Measurements from ENCODE around the gene GPC5. TPM values are rescaled to one million over a fixed set of nuclear protein-coding genes. Genes with fewer than 3 reads are reported as not detected.

Gene GPC5
- total RNA-seq, 1 donor from 2014 or later, result 0.24 TPM

DNA sequence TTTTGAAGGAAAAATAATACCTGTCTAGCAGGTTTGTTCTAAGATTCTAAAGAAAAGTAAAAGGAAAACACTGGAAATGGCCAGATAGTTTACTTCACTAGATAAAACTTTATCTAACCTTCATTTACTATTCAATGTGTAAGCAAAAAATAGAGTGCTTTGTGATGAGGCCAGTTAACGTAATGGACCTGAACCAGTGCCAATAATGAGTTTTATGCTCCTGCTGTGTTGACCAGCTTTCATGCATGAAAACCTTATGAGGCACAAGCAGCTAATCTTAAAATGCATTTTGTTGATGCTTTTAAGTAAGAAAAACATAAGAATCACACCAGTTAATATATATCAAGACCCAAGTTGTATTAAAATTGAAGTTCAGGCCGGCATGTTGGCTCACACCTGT, 1211.0 kb downstream of the GPC5 start:
- ChIA-PET POLR2A (no interaction called here), CTCF (no interaction called here)
- Mint-ChIP-seq H3K9me3 (peaks cover 5% of the 10 kb centered on the region), H3K36me3 (ENCODE audit: low read depth) (no peaks in the 10 kb centered on the region), H3K4me1 (no peaks in the 10 kb centered on the region), H3K27ac (no peak overlapping the region), H3K27me3 (no peaks in the 10 kb centered on the region), H3K4me3 (no peak overlapping the region)
- intact Hi-C loops (cut with micrococcal nuclease), result no loop called here
- TF ChIP-seq, protein P1, sequence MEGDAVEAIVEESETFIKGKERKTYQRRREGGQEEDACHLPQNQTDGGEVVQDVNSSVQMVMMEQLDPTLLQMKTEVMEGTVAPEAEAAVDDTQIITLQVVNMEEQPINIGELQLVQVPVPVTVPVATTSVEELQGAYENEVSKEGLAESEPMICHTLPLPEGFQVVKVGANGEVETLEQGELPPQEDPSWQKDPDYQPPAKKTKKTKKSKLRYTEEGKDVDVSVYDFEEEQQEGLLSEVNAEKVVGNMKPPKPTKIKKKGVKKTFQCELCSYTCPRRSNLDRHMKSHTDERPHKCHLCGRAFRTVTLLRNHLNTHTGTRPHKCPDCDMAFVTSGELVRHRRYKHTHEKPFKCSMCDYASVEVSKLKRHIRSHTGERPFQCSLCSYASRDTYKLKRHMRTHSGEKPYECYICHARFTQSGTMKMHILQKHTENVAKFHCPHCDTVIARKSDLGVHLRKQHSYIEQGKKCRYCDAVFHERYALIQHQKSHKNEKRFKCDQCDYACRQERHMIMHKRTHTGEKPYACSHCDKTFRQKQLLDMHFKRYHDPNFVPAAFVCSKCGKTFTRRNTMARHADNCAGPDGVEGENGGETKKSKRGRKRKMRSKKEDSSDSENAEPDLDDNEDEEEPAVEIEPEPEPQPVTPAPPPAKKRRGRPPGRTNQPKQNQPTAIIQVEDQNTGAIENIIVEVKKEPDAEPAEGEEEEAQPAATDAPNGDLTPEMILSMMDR (IDR thresholded peaks at IDR 0.05), result no peak
- ATAC-seq (ENCODE audit: low read depth), result no peak
- no peak for DNase-seq

DNA sequence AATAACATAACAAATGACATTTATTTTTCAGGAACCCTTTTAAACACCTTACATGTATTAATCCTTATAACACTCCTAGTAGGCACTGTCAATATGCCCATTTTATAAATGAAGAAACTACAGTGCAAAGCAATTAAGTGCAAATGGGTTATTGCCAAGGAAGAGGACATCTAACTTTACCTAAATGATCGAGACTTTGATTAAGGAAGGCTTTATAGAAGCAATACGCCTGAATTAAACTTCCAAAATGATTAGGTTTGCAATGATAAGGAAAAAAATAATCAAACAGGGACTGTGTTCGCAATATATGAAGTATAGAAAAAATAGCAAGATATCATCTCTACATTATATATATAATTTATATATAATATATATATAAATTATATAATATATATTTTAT, 1214.5 kb downstream of the GPC5 start:
- intact Hi-C loops (cut with micrococcal nuclease), result no loop called here
- Mint-ChIP-seq H3K27me3 (no peaks in the 10 kb centered on the region), H3K36me3 (ENCODE audit: low read depth) (no peaks in the 10 kb centered on the region), H3K27ac (no peak overlapping the region), H3K4me3 (no peak overlapping the region), H3K9me3 (peaks cover 5% of the 10 kb centered on the region), H3K4me1 (no peaks in the 10 kb centered on the region)
- CTCF ChIA-PET, result no interaction called here
- DNase-seq (no peak), ATAC-seq (ENCODE audit: low read depth) (no peak)
- TF ChIP-seq, protein P1 (IDR thresholded peaks at IDR 0.05), result no peak
- POLR2A ChIA-PET, result no interaction called here

DNA sequence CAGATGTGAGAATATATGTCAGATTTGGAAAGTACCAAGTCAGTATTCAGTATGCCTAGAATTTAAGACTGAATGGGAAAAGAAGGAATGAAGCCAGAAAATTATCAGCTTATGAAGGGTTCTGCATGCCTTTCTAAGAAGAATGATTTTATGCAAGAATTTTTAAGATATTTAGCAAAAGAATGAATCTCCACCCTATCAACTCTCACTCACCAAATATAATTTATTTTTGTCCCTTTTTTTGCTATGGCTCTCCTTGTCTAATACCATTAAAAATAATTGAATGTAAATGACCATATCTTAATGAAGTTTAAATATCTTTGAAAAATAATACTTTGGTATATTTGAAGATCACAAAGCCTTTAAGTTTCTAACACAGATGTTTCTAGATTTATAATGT, 1215.5 kb downstream of the GPC5 start:
- no peak overlapping the region for H3K27ac Mint-ChIP-seq
- ATAC-seq (ENCODE audit: low read depth), result no peak
- H3K9me3 Mint-ChIP-seq, result peaks cover 1% of the 10 kb centered on the region
- TF ChIP-seq, protein P1 (IDR thresholded peaks at IDR 0.05), result no peak
- intact Hi-C loops (cut with micrococcal nuclease), result no loop called here
- H3K27me3 Mint-ChIP-seq, result no peaks in the 10 kb centered on the region
- H3K4me3 Mint-ChIP-seq, result no peak overlapping the region
- no peaks in the 10 kb centered on the region for H3K36me3 Mint-ChIP-seq (ENCODE audit: low read depth)
- POLR2A ChIA-PET, result no interaction called here
- no peak for DNase-seq
- CTCF ChIA-PET, result no interaction called here
- no peaks in the 10 kb centered on the region for H3K4me1 Mint-ChIP-seq

DNA sequence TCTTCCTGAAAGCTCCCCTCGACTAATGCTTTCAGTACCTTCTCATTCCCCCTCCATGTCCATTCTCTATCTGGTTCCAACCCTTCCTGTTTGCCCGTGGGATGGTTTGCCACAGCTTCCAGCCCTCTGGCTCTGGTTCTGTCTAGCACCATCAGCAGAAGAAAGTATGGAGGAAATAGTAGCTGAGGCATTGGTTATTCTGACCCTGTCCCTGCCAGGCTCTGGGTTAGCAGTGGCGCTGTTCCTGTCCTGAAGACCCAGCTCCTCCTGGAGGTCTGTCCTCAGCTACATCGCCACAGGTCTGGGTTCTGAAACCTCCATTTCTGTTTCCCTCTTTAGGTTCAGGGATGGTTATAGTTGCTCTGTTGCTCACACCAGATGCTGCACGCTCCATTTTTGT, 1223.6 kb downstream of the GPC5 start:
- no peaks in the 10 kb centered on the region for H3K27me3 Mint-ChIP-seq
- ChIA-PET POLR2A (no interaction called here), CTCF (no interaction called here)
- no peaks in the 10 kb centered on the region for H3K36me3 Mint-ChIP-seq (ENCODE audit: low read depth)
- H3K4me1 Mint-ChIP-seq, result no peaks in the 10 kb centered on the region
- DNase-seq (no peak), ATAC-seq (ENCODE audit: low read depth) (no peak)
- H3K4me3 Mint-ChIP-seq, result no peak overlapping the region
- intact Hi-C loops (cut with micrococcal nuclease), result no loop called here
- TF ChIP-seq, protein P1 (IDR thresholded peaks at IDR 0.05), result no peak
- no peak overlapping the region for H3K27ac Mint-ChIP-seq
- peaks cover 7% of the 10 kb centered on the region for H3K9me3 Mint-ChIP-seq

DNA sequence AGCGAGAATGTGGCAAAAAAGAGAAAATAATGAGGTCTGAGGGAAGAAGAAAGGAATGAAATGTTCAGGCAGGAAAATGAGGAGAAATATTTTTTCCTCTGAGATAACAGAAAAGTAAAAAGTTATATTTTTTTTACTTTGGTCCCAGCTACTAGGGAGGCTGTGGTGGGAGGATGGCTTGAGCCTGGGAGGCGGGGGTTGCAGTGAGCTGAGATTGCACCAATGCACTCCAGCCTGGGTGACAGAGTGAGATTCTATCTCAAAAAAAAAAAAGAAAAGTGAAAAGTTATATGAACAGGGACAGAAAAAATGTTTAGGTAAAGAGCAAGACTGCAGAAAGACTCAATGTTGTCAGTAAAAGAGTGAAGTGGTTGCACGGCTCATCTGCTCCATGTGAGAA, 1224.5 kb downstream of the GPC5 start:
- no peak overlapping the region for H3K27ac Mint-ChIP-seq
- H3K4me3 Mint-ChIP-seq, result no peak overlapping the region
- no peaks in the 10 kb centered on the region for H3K4me1 Mint-ChIP-seq
- CTCF ChIA-PET, result no interaction called here
- intact Hi-C loops (cut with micrococcal nuclease), result no loop called here
- H3K27me3 Mint-ChIP-seq, result no peaks in the 10 kb centered on the region
- H3K36me3 Mint-ChIP-seq (ENCODE audit: low read depth), result no peaks in the 10 kb centered on the region
- TF ChIP-seq, protein P1 (IDR thresholded peaks at IDR 0.05), result no peak
- peaks cover 7% of the 10 kb centered on the region for H3K9me3 Mint-ChIP-seq
- POLR2A ChIA-PET, result no interaction called here
- no peak for DNase-seq
- no peak for ATAC-seq (ENCODE audit: low read depth)
